Measurements from ENCODE around the gene COPS2. TPM values are rescaled to one million over a fixed set of nuclear protein-coding genes. Genes with fewer than 3 reads are reported as not detected.
A peak's percentile ranks its signal among the peaks of the same experiment; 100 is the strongest.
"Not testable (repeated sequence)": the region's sequence is repeated elsewhere in the genome, so short reads cannot be mapped to it uniquely, and the experiment has no call there.

The COPS2 gene
- total RNA-seq = 100 to 1,000 TPM in 1 of 3 donors, 10 to 100 TPM in 2; 99.4 to 108 (median 99.8) TPM

GRCh38 chr15:49155110-49155833 is at the start of gene COPS2:
COPS2 (minus strand) TSS chr15:49155599; CDS start chr15:49155578, 21 bp downstream.
- Mint-ChIP-seq H3K27me3 (ENCODE audit: low read depth) (no peaks in the 10 kb centered on the region), H3K4me3 (peak within 1 kb of the TSS; percentile 94), H3K9me3 (no peaks in the 10 kb centered on the region), H3K36me3 (ENCODE audit: insufficient read depth) (peaks cover 2% of the 10 kb centered on the region), H3K4me1 (ENCODE audit: low read depth) (peaks cover 47% of the 10 kb centered on the region)
- DNase-seq = peak; percentile 84
- ATAC-seq = peak; percentile 97

- Mint-ChIP-seq H3K9me3 (peaks cover 7% of the 10 kb centered on the region), H3K4me3 (no peak overlapping the region), H3K4me1 (ENCODE audit: low read depth) (peaks cover 12% of the 10 kb centered on the region), H3K27me3 (ENCODE audit: low read depth) (no peaks in the 10 kb centered on the region), H3K36me3 (ENCODE audit: insufficient read depth) (peaks cover 31% of the 10 kb centered on the region)
- no peak for ATAC-seq
- DNase-seq = no peak
These were observed 44.9 kb upstream of the COPS2 start for GRCh38 chr15:49200347-49200746.

GRCh38 chr15:49199666-49200065 is 44.3 kb upstream of the COPS2 start:
- peaks cover 12% of the 10 kb centered on the region for H3K4me1 Mint-ChIP-seq (ENCODE audit: low read depth)
- no peak for ATAC-seq
- H3K27me3 Mint-ChIP-seq (ENCODE audit: low read depth) = no peaks in the 10 kb centered on the region
- H3K4me3 Mint-ChIP-seq = no peak overlapping the region
- H3K36me3 Mint-ChIP-seq (ENCODE audit: insufficient read depth) = peaks cover 24% of the 10 kb centered on the region
- peaks cover under 1% of the 10 kb centered on the region for H3K9me3 Mint-ChIP-seq
- no peak for DNase-seq

GRCh38 chr15:49196856-49197255 is 41.5 kb upstream of the COPS2 start:
- peaks cover 14% of the 10 kb centered on the region for H3K4me1 Mint-ChIP-seq (ENCODE audit: low read depth)
- H3K4me3 Mint-ChIP-seq = no peak overlapping the region
- H3K36me3 Mint-ChIP-seq (ENCODE audit: insufficient read depth) = peaks cover 8% of the 10 kb centered on the region
- no peaks in the 10 kb centered on the region for H3K27me3 Mint-ChIP-seq (ENCODE audit: low read depth)
- no peak for DNase-seq
- H3K9me3 Mint-ChIP-seq = no peaks in the 10 kb centered on the region
- no peak for ATAC-seq

GRCh38 chr15:49191892-49192291 is 36.5 kb upstream of the COPS2 start:
- no peaks in the 10 kb centered on the region for H3K27me3 Mint-ChIP-seq (ENCODE audit: low read depth)

GRCh38 chr15:49190586-49190985 is 35.2 kb upstream of the COPS2 start:
- peaks cover 4% of the 10 kb centered on the region for H3K9me3 Mint-ChIP-seq
- peaks cover 26% of the 10 kb centered on the region for H3K4me1 Mint-ChIP-seq (ENCODE audit: low read depth)
- no peak for ATAC-seq
- H3K4me3 Mint-ChIP-seq = no peak overlapping the region
- no peaks in the 10 kb centered on the region for H3K27me3 Mint-ChIP-seq (ENCODE audit: low read depth)
- no peak for DNase-seq
- peaks cover 9% of the 10 kb centered on the region for H3K36me3 Mint-ChIP-seq (ENCODE audit: insufficient read depth)

More at GRCh38 chr15:49191892-49192291, 36.5 kb upstream of the COPS2 start:
- Mint-ChIP-seq H3K9me3 (no peaks in the 10 kb centered on the region), H3K4me1 (ENCODE audit: low read depth) (peaks cover 23% of the 10 kb centered on the region), H3K4me3 (no peak overlapping the region), H3K36me3 (ENCODE audit: insufficient read depth) (peaks cover 4% of the 10 kb centered on the region)
- no peak for ATAC-seq
- no peak for DNase-seq

- no peak for DNase-seq
- H3K4me1 Mint-ChIP-seq (ENCODE audit: low read depth) = peaks cover 30% of the 10 kb centered on the region
- no peaks in the 10 kb centered on the region for H3K27me3 Mint-ChIP-seq (ENCODE audit: low read depth)
These were observed 34.2 kb upstream of the COPS2 start for GRCh38 chr15:49189631-49190030.

GRCh38 chr15:49188933-49189332 is 33.5 kb upstream of the COPS2 start:
- no peaks in the 10 kb centered on the region for H3K27me3 Mint-ChIP-seq (ENCODE audit: low read depth)
- peaks cover 4% of the 10 kb centered on the region for H3K9me3 Mint-ChIP-seq
- no peak for ATAC-seq
- H3K36me3 Mint-ChIP-seq (ENCODE audit: insufficient read depth) = peaks cover 18% of the 10 kb centered on the region
- no peak for DNase-seq
- H3K4me3 Mint-ChIP-seq = no peak overlapping the region
- peaks cover 31% of the 10 kb centered on the region for H3K4me1 Mint-ChIP-seq (ENCODE audit: low read depth)

More at GRCh38 chr15:49189631-49190030, 34.2 kb upstream of the COPS2 start:
- no peak overlapping the region for H3K4me3 Mint-ChIP-seq
- peaks cover 16% of the 10 kb centered on the region for H3K36me3 Mint-ChIP-seq (ENCODE audit: insufficient read depth)
- ATAC-seq = no peak
- peaks cover 4% of the 10 kb centered on the region for H3K9me3 Mint-ChIP-seq

GRCh38 chr15:49187549-49188245 is 32.3 kb upstream of the COPS2 start:
- ATAC-seq = no peak
- peaks cover 4% of the 10 kb centered on the region for H3K9me3 Mint-ChIP-seq
- no peak for DNase-seq
- peaks cover 20% of the 10 kb centered on the region for H3K36me3 Mint-ChIP-seq (ENCODE audit: insufficient read depth)
- no peaks in the 10 kb centered on the region for H3K27me3 Mint-ChIP-seq (ENCODE audit: low read depth)
- no peak overlapping the region for H3K4me3 Mint-ChIP-seq
- peaks cover 31% of the 10 kb centered on the region for H3K4me1 Mint-ChIP-seq (ENCODE audit: low read depth)

- Mint-ChIP-seq H3K36me3 (ENCODE audit: insufficient read depth) (peaks cover 23% of the 10 kb centered on the region), H3K27me3 (ENCODE audit: low read depth) (no peaks in the 10 kb centered on the region), H3K4me3 (no peak overlapping the region), H3K4me1 (ENCODE audit: low read depth) (peaks cover 21% of the 10 kb centered on the region), H3K9me3 (peaks cover 4% of the 10 kb centered on the region)
- ATAC-seq (peak; percentile 53 to 72), DNase-seq (no peak)
These were observed 30.1 kb upstream of the COPS2 start for GRCh38 chr15:49185473-49185872.

- not testable (repeated sequence) for H3K4me3 Mint-ChIP-seq; ATAC-seq; H3K9me3 Mint-ChIP-seq; H3K27me3 Mint-ChIP-seq (ENCODE audit: low read depth); DNase-seq
- H3K4me1 Mint-ChIP-seq (ENCODE audit: low read depth) = peaks cover 18% of the 10 kb centered on the region
- H3K36me3 Mint-ChIP-seq (ENCODE audit: insufficient read depth) = peaks cover 22% of the 10 kb centered on the region
These were observed 28.3 kb upstream of the COPS2 start for GRCh38 chr15:49183741-49184140.

GRCh38 chr15:49182128-49182527 is 26.7 kb upstream of the COPS2 start:
- Mint-ChIP-seq H3K4me1 (ENCODE audit: low read depth) (peaks cover 15% of the 10 kb centered on the region), H3K36me3 (ENCODE audit: insufficient read depth) (peaks cover 24% of the 10 kb centered on the region), H3K4me3 (no peak overlapping the region), H3K27me3 (ENCODE audit: low read depth) (no peaks in the 10 kb centered on the region), H3K9me3 (peaks cover 4% of the 10 kb centered on the region)
- no peak for ATAC-seq
- DNase-seq = no peak

GRCh38 chr15:49179433-49180190 is 24.2 kb upstream of the COPS2 start:
- no peak for DNase-seq
- Mint-ChIP-seq H3K4me3 (no peak overlapping the region), H3K9me3 (no peaks in the 10 kb centered on the region), H3K27me3 (ENCODE audit: low read depth) (no peaks in the 10 kb centered on the region), H3K36me3 (ENCODE audit: insufficient read depth) (peaks cover 14% of the 10 kb centered on the region), H3K4me1 (ENCODE audit: low read depth) (peaks cover 13% of the 10 kb centered on the region)
- ATAC-seq = no peak

GRCh38 chr15:49178497-49178896 is 23.1 kb upstream of the COPS2 start:
- Mint-ChIP-seq H3K4me3 (no peak overlapping the region), H3K9me3 (no peaks in the 10 kb centered on the region), H3K27me3 (ENCODE audit: low read depth) (no peaks in the 10 kb centered on the region), H3K36me3 (ENCODE audit: insufficient read depth) (peaks cover 12% of the 10 kb centered on the region), H3K4me1 (ENCODE audit: low read depth) (peaks cover 13% of the 10 kb centered on the region)
- ATAC-seq (no peak), DNase-seq (no peak)

Measured in activated T-cell treated with anti-CD3 and anti-CD28 coated beads, Interleukin-2, amount 50 U/mL, for 4 hours (primary cell).